Suprapubic skin (tissue), 3 donors: ENCODE data around the gene SAMD13.

Source experiments
- POLR2A ChIP-seq, 2 donors: fragments of 450-650 bp; IDR thresholded peaks; one replicate each; pipeline ENCODE4 v1.6.1; 2017; ENCODE audit warnings: antibody characterized with exemption in 2 of 2, mild to moderate bottlenecking in 2 of 2, moderate library complexity in 2 of 2
- TF ChIP-seq, protein P1 (sequence below), 2 donors: fragments of 200-600 bp in 1 of 2; fragments of 450-650 bp in 1 of 2; sonication (generic) in 1 of 2; IDR thresholded peaks; one replicate each; pipeline ENCODE4 v1.5.1; 2016 to 2019; ENCODE audit warnings: antibody characterized with exemption in 2 of 2, mild to moderate bottlenecking in 1 of 2, moderate library complexity in 1 of 2

DNA sequence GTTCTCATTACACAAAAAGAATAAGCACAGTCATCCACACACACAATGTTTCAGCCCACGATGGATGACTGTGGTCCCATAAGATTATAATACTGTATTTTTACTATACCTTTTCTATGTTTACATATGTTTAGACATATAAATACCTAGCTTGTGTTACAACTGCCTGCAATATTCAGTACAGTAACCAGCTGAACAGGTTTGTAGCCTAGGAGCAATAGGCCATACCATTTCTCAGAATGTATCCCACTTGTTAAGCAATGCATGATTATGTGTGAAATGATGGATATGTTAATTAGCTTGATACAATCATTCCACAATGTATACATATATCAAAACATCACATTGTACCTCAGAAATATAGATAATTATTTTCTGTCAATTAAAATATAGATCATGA, 33.2 kb upstream of the SAMD13 start:
- TF ChIP-seq, protein P1, sequence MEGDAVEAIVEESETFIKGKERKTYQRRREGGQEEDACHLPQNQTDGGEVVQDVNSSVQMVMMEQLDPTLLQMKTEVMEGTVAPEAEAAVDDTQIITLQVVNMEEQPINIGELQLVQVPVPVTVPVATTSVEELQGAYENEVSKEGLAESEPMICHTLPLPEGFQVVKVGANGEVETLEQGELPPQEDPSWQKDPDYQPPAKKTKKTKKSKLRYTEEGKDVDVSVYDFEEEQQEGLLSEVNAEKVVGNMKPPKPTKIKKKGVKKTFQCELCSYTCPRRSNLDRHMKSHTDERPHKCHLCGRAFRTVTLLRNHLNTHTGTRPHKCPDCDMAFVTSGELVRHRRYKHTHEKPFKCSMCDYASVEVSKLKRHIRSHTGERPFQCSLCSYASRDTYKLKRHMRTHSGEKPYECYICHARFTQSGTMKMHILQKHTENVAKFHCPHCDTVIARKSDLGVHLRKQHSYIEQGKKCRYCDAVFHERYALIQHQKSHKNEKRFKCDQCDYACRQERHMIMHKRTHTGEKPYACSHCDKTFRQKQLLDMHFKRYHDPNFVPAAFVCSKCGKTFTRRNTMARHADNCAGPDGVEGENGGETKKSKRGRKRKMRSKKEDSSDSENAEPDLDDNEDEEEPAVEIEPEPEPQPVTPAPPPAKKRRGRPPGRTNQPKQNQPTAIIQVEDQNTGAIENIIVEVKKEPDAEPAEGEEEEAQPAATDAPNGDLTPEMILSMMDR (IDR thresholded peaks at IDR 0.05): no peak
- TF ChIP-seq POLR2A (IDR thresholded peaks at IDR 0.05): no peak
